Neural cell (in vitro differentiated cells): Measurements from ENCODE around the gene EPAS1. TPM values are rescaled to one million over a fixed set of nuclear protein-coding genes. Genes with fewer than 3 reads are reported as not detected.

Source experiments
- H2AFZ ChIP-seq: fragments of 200-600, 300-800 bp; sonication (generic), shearing (Covaris generic); 2 replicates; pipeline ENCODE4 v1.6.0; 2014; ENCODE audit warnings: low read depth, mild to moderate bottlenecking, antibody characterized with exemption, low read length, moderate library complexity
- H3F3A ChIP-seq: fragments of 200-600 bp; shearing (Covaris generic); 2 replicates; pipeline ENCODE4 v1.6.1; 2016; ENCODE audit warnings: mild to moderate bottlenecking, moderate library complexity, mixed read lengths, antibody characterized with exemption, low read length; ENCODE audit not compliant: insufficient read depth, poor library complexity, severe bottlenecking
- H3K27ac ChIP-seq: fragments of 200-600, 300-800 bp; sonication (generic), shearing (Covaris generic); 2 replicates; pipeline ENCODE4 v1.5.1; 2014; ENCODE audit warnings: mild to moderate bottlenecking, low read length, moderate library complexity
- H3K27me3 ChIP-seq: fragments of 300-800, 200-600 bp; sonication (generic), shearing (Covaris generic); 2 replicates; pipeline ENCODE4 v1.6.0; 2014; ENCODE audit warnings: mild to moderate bottlenecking, low read depth, low read length, moderate library complexity; ENCODE audit not compliant: insufficient read depth
- H3K36me3 ChIP-seq: fragments of 300-800, 200-600 bp; sonication (generic), shearing (Covaris generic); 2 replicates; pipeline ENCODE4 v1.5.1; 2014; ENCODE audit warnings: mild to moderate bottlenecking, antibody characterized with exemption, low read length, moderate library complexity; ENCODE audit not compliant: insufficient read depth
- H3K4me2 ChIP-seq: fragments of 300-800, 200-600 bp; sonication (generic), shearing (Covaris generic); 2 replicates; pipeline ENCODE4 v1.6.0; 2014; ENCODE audit warnings: mild to moderate bottlenecking, low read length
- H3K4me3 ChIP-seq: fragments of 300-800, 200-600 bp; sonication (generic), shearing (Covaris generic); 2 replicates; pipeline ENCODE4 v1.5.1; 2014; ENCODE audit warnings: mild to moderate bottlenecking, low read length, moderate library complexity
- H3K79me2 ChIP-seq: fragments of 200-600 bp; shearing (Covaris generic); replicated peaks from 2 replicates; pipeline ENCODE4 v1.6.0; 2014; ENCODE audit warnings: mild to moderate bottlenecking, low read length, moderate library complexity; ENCODE audit not compliant: insufficient read depth
- H3K9ac ChIP-seq: fragments of 300-800, 200-600 bp; sonication (generic), shearing (Covaris generic); 2 replicates; pipeline ENCODE4 v1.6.1; 2016; ENCODE audit warnings: mild to moderate bottlenecking, low read length, mixed read lengths
- H3K9me2 ChIP-seq: fragments of 200-600 bp; shearing (Covaris generic); 2 replicates; pipeline ENCODE4 v1.6.1; 2016; ENCODE audit warnings: mild to moderate bottlenecking, low read length, mixed read lengths; ENCODE audit not compliant: insufficient read depth
- H3K9me3 ChIP-seq: fragments of 200-600, 300-800 bp; sonication (generic), shearing (Covaris generic); 2 replicates; pipeline ENCODE4 v1.6.1; 2016; ENCODE audit warnings: mild to moderate bottlenecking, mixed run types, low read length, moderate library complexity, mixed read lengths
- H4K20me1 ChIP-seq: fragments of 200-600 bp; shearing (Covaris generic); 2 replicates; pipeline ENCODE4 v1.6.1; 2016; ENCODE audit warnings: mild to moderate bottlenecking, mixed run types; ENCODE audit not compliant: insufficient read depth
- CTCF ChIP-seq: fragments of 450-650 bp; IDR thresholded peaks from 2 replicates; pipeline ENCODE4 v1.5.1; 2014; ENCODE audit warnings: antibody characterized with exemption, mild to moderate bottlenecking, moderate library complexity; ENCODE audit not compliant: poor library complexity, severe bottlenecking
- EP300 ChIP-seq: fragments of 450-650 bp; conservative IDR thresholded peaks from 2 replicates; pipeline ENCODE4 v1.6.1; 2014; ENCODE audit warnings: antibody characterized with exemption, mild to moderate bottlenecking, moderate library complexity; ENCODE audit not compliant: poor library complexity, severe bottlenecking
- EZH2 ChIP-seq: fragments of 200-600, 300-800 bp; shearing (Covaris generic), sonication (generic); IDR thresholded peaks from 2 replicates; pipeline ENCODE4 v1.6.1; 2014; ENCODE audit warnings: antibody characterized with exemption, low read length, borderline replicate concordance, mild to moderate bottlenecking; ENCODE audit not compliant: insufficient read depth, poor library complexity, severe bottlenecking
- MXI1 ChIP-seq: fragments of 450-650 bp; conservative IDR thresholded peaks from 2 replicates; pipeline ENCODE4 v1.6.1; 2014; ENCODE audit warnings: antibody characterized with exemption, mild to moderate bottlenecking; ENCODE audit not compliant: poor library complexity, severe bottlenecking
- POLR2AphosphoS5 ChIP-seq: IDR thresholded peaks from 2 replicates; pipeline ENCODE4 v1.6.1; 2012
- RAD21 ChIP-seq: fragments of 450-650 bp; conservative IDR thresholded peaks from 2 replicates; pipeline ENCODE4 v1.6.1; 2014; ENCODE audit warnings: antibody characterized with exemption, mild to moderate bottlenecking, moderate library complexity
- SMC3 ChIP-seq: fragments of 450-650 bp; conservative IDR thresholded peaks from 2 replicates; pipeline ENCODE4 v1.6.1; 2014; ENCODE audit warnings: antibody characterized with exemption, mild to moderate bottlenecking, moderate library complexity; ENCODE audit not compliant: poor library complexity
- TAF1 ChIP-seq: IDR thresholded peaks from 2 replicates; pipeline ENCODE4 v1.6.1; 2012; ENCODE audit warnings: low read depth
- polyA plus RNA-seq: library from polyadenylated mRNA; depleted of rRNA; stranded (reverse); fragments of >200 nt; gene quantifications from 2 replicates; pipeline ENCODE4 v1.2.3, GENCODE V29; 2014
- TF ChIP-seq, protein P1 (sequence below): IDR thresholded peaks from 2 replicates; pipeline ENCODE4 v1.6.1; 2012; ENCODE audit warnings: borderline replicate concordance

EPAS1 gene
- polyA plus RNA-seq, 1 donor from 2014 or later: not detected

DNA sequence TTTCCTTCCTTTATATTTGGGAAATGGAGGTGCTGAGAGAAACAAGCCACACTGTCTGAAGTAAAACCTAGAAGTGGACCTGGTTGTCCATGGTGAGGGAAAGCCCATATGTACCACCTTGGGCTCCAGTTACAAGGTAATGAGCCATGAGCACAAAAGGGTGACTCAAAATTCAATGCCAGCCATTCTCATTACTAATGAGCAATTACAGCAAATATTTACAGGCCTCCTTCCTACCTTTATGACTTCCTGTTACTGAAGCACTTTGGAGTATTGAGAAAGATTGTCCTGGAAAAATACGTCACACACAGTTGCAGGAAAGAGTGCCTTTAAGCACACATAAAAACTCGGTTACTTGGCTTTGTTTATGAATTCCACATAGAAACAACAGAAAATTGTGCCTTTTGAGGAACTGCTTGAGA, 9.1 kb downstream of the EPAS1 start:
- peaks cover 21% of the 10 kb centered on the region for H3K27me3 ChIP-seq
- H3K9me3 ChIP-seq: no peaks in the 10 kb centered on the region
- no peak overlapping the region for H3K9ac ChIP-seq
- H3K27ac ChIP-seq: no peak overlapping the region
- H3F3A ChIP-seq: no peaks in the 10 kb centered on the region
- no peak overlapping the region for H3K4me2 ChIP-seq
- H3K9me2 ChIP-seq: no peaks in the 10 kb centered on the region
- H4K20me1 ChIP-seq: no peaks in the 10 kb centered on the region
- TF ChIP-seq SMC3 (no peak), MXI1 (no peak), EZH2 (no peak), CTCF (no peak), TAF1 (no peak), RAD21 (no peak), EP300 (no peak), POLR2AphosphoS5 (no peak)
- TF ChIP-seq, protein P1, sequence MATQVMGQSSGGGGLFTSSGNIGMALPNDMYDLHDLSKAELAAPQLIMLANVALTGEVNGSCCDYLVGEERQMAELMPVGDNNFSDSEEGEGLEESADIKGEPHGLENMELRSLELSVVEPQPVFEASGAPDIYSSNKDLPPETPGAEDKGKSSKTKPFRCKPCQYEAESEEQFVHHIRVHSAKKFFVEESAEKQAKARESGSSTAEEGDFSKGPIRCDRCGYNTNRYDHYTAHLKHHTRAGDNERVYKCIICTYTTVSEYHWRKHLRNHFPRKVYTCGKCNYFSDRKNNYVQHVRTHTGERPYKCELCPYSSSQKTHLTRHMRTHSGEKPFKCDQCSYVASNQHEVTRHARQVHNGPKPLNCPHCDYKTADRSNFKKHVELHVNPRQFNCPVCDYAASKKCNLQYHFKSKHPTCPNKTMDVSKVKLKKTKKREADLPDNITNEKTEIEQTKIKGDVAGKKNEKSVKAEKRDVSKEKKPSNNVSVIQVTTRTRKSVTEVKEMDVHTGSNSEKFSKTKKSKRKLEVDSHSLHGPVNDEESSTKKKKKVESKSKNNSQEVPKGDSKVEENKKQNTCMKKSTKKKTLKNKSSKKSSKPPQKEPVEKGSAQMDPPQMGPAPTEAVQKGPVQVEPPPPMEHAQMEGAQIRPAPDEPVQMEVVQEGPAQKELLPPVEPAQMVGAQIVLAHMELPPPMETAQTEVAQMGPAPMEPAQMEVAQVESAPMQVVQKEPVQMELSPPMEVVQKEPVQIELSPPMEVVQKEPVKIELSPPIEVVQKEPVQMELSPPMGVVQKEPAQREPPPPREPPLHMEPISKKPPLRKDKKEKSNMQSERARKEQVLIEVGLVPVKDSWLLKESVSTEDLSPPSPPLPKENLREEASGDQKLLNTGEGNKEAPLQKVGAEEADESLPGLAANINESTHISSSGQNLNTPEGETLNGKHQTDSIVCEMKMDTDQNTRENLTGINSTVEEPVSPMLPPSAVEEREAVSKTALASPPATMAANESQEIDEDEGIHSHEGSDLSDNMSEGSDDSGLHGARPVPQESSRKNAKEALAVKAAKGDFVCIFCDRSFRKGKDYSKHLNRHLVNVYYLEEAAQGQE: no peak
- H3K4me3 ChIP-seq: no peak overlapping the region
- no peaks in the 10 kb centered on the region for H3K36me3 ChIP-seq
- H3K79me2 ChIP-seq: no peaks in the 10 kb centered on the region
- no peak overlapping the region for H2AFZ ChIP-seq

GRCh38 chr2:46306988-46307655, 9.9 kb downstream of the EPAS1 start:
- no peaks in the 10 kb centered on the region for H3K9me2 ChIP-seq
- H3K36me3 ChIP-seq: no peaks in the 10 kb centered on the region
- no peak overlapping the region for H3K4me3 ChIP-seq
- H4K20me1 ChIP-seq: no peaks in the 10 kb centered on the region
- no peaks in the 10 kb centered on the region for H3K9me3 ChIP-seq
- H3K4me2 ChIP-seq: no peak overlapping the region
- no peak overlapping the region for H3K27ac ChIP-seq
- no peak for TF ChIP-seq CTCF
- TF ChIP-seq MXI1: no peak
- no peak for TF ChIP-seq RAD21
- TF ChIP-seq TAF1: no peak
- no peak for TF ChIP-seq SMC3
- TF ChIP-seq, protein P1: no peak
- no peak for TF ChIP-seq EZH2
- TF ChIP-seq POLR2AphosphoS5: no peak
- TF ChIP-seq EP300: no peak
- no peaks in the 10 kb centered on the region for H3F3A ChIP-seq
- no peak overlapping the region for H3K9ac ChIP-seq
- no peaks in the 10 kb centered on the region for H3K79me2 ChIP-seq
- no peak overlapping the region for H2AFZ ChIP-seq
- peaks cover 13% of the 10 kb centered on the region for H3K27me3 ChIP-seq
